ENCODE measurements around the gene CHST6. TPM values are rescaled to one million over a fixed set of nuclear protein-coding genes. Genes with fewer than 3 reads are reported as not detected.

CHST6 gene
- total RNA-seq, 4 donors from 2014 or later = 0.07 TPM; not detected in 3

- TF ChIP-seq POLR2A (IDR thresholded peaks at IDR 0.05) = no peak
- TF ChIP-seq CTCF (IDR thresholded peaks at IDR 0.05 in 4 of 5, conservative IDR thresholded peaks at IDR 0.05 in 1 of 5) = no peak
- H3K27ac ChIP-seq = no peak overlapping the region
- H3K4me1 ChIP-seq = no peaks in the 10 kb centered on the region
- H3K36me3 ChIP-seq = no peaks in the 10 kb centered on the region
- DNase-seq (no peak), ATAC-seq (no peak)
- H3K4me3 ChIP-seq = no peak overlapping the region
- H3K27me3 ChIP-seq = no peaks in the 10 kb centered on the region
- in situ Hi-C loops (cut with MboI; ENCODE audit: low sequenced_read_pairs in 4 of 4) = no loop called here
- no peaks in the 10 kb centered on the region for H3K9me3 ChIP-seq
- intact Hi-C loops (cut with DNase I; ENCODE audit: low total_unique reads) = no loop called here
Observed at GRCh38 chr16:75532142-75532765, 37.0 kb upstream of the CHST6 start.

DNA sequence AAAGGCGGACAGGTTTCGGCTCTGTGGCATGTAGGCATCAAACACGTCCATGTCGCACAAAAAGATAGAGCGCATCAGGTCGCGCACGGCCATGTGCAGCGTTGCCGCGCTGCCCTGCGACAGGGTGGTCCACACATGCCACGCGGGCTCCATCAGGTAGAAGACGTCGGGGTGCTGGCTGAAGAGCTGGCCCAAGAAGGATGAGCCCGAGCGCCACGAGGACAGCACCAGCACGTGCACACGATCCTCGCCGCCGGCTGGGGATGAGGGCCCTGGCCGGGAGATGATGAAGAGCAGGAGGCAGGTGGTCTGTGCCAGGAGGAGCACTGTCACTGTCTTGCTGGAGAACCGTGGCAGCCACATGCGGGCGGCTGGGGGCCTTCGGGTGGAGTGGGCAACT, 34.7 kb upstream of the CHST6 start:
- ATAC-seq = no peak
- no peaks in the 10 kb centered on the region for H3K27me3 ChIP-seq
- intact Hi-C loops (cut with DNase I; ENCODE audit: low total_unique reads) = no loop called here

DNA sequence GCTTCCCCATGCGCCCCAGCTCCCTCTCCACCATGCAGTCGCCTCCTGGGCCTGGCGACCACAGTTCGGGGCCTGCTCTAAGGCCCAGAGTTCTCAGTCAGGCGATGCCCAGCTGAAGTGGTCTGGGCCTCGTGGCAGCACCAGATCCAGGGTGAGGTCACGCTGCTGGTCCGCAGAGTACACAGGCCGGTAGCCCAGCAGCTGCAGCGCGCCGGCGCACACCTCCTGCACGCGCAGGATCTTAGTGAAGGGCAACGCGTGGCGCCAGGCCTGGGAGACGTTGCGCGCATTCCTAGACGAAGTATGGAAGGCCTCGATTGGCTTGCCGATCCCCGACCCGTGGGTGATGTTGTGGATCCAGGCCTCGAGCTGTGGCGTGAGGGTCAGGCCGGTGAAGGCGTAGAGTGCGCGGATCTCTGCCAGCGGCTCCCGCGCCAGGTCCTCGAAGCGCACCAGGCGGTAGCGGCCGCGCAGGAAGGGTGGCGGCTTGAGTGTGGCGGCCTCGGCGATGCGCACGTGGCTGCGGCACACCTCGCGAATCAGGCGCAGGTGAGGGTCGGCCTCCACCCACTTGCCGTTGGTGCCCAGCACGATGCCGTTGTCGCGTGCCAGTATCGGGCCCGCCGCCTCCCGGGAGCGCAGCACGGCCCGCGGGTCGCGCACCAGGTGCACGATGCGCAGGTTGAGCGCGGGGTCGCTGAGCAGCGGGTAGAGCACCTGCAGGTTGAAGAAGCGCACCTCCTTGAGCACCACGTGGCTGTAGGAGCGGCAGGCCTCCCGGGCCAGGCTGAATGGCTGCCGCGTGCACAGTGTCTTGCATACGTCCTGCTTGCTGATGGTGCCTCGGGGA, 34.0 kb upstream of the CHST6 start:
- TF ChIP-seq CTCF (IDR thresholded peaks at IDR 0.05 in 4 of 5, conservative IDR thresholded peaks at IDR 0.05 in 1 of 5) (no peak), POLR2A (IDR thresholded peaks at IDR 0.05) (no peak)
- H3K9me3 ChIP-seq = no peaks in the 10 kb centered on the region
- DNase-seq = no peak
- no peak overlapping the region for H3K27ac ChIP-seq
- H3K4me3 ChIP-seq = no peak overlapping the region
- no peaks in the 10 kb centered on the region for H3K4me1 ChIP-seq
- in situ Hi-C loops (cut with MboI; ENCODE audit: low sequenced_read_pairs in 4 of 4) = no loop called here
- no peaks in the 10 kb centered on the region for H3K36me3 ChIP-seq
- ATAC-seq = no peak
- intact Hi-C loops (cut with DNase I; ENCODE audit: low total_unique reads) = no loop called here
- H3K27me3 ChIP-seq = no peaks in the 10 kb centered on the region

More for the DNA sequence above, 34.7 kb upstream of the CHST6 start:
- H3K9me3 ChIP-seq = no peaks in the 10 kb centered on the region
- in situ Hi-C loops (cut with MboI; ENCODE audit: low sequenced_read_pairs in 4 of 4) = no loop called here
- TF ChIP-seq CTCF (IDR thresholded peaks at IDR 0.05 in 4 of 5, conservative IDR thresholded peaks at IDR 0.05 in 1 of 5) (no peak), POLR2A (IDR thresholded peaks at IDR 0.05) (no peak)
- DNase-seq = no peak
- H3K4me1 ChIP-seq = no peaks in the 10 kb centered on the region
- no peaks in the 10 kb centered on the region for H3K36me3 ChIP-seq
- H3K27ac ChIP-seq = no peak overlapping the region
- H3K4me3 ChIP-seq = no peak overlapping the region

- in situ Hi-C loops (cut with MboI; ENCODE audit: low sequenced_read_pairs in 4 of 4) = no loop called here
Observed at GRCh38 chr16:75527825-75528299, 32.6 kb upstream of the CHST6 start.

More at GRCh38 chr16:75527825-75528299, 32.6 kb upstream of the CHST6 start:
- Histone ChIP-seq H3K9me3 (no peaks in the 10 kb centered on the region), H3K36me3 (no peaks in the 10 kb centered on the region), H3K4me3 (no peak overlapping the region), H3K27me3 (no peaks in the 10 kb centered on the region), H3K27ac (no peak overlapping the region), H3K4me1 (no peaks in the 10 kb centered on the region)
- TF ChIP-seq CTCF (IDR thresholded peaks at IDR 0.05 in 4 of 5, conservative IDR thresholded peaks at IDR 0.05 in 1 of 5) (no peak), POLR2A (IDR thresholded peaks at IDR 0.05) (no peak)
- no peak for DNase-seq
- ATAC-seq = no peak
- intact Hi-C loops (cut with DNase I; ENCODE audit: low total_unique reads) = no loop called here
